Neuronal stem cell (in vitro differentiated cells): ENCODE measurements around the gene KLK14.

Experiments used
- DNase-seq: peaks from one replicate; pipeline ENCODE4 v3.0.0-alpha.2; 2013; ENCODE audit warnings: low spot score
- H2AFZ ChIP-seq: one replicate; pipeline ENCODE4 v1.6.1; 2013; ENCODE audit warnings: mild to moderate bottlenecking, low read length, inconsistent platforms
- H2AK5ac ChIP-seq: 2 replicates; pipeline ENCODE4 v1.6.1; 2013; ENCODE audit warnings: low read depth, mild to moderate bottlenecking, inconsistent platforms, low read length, moderate library complexity, mixed read lengths
- H2BK120ac ChIP-seq: 2 replicates; pipeline ENCODE4 v1.6.1; 2013; ENCODE audit warnings: low read depth, mild to moderate bottlenecking, inconsistent platforms, low read length, moderate library complexity, mixed read lengths
- H2BK12ac ChIP-seq: one replicate; pipeline ENCODE4 v1.6.1; 2013; ENCODE audit warnings: low read length, inconsistent platforms
- H2BK15ac ChIP-seq: 2 replicates; pipeline ENCODE4 v1.6.1; 2013; ENCODE audit warnings: mild to moderate bottlenecking, low read length, inconsistent platforms, mixed read lengths
- H2BK5ac ChIP-seq: one replicate; pipeline ENCODE4 v1.6.1; 2013; ENCODE audit warnings: inconsistent platforms, mild to moderate bottlenecking, low read length, moderate library complexity
- H3K14ac ChIP-seq: one replicate; pipeline ENCODE4 v1.6.1; 2013; ENCODE audit warnings: low read length, inconsistent platforms
- H3K18ac ChIP-seq: 2 replicates; pipeline ENCODE4 v1.6.1; 2013; ENCODE audit warnings: low read length, inconsistent platforms
- H3K23ac ChIP-seq: 2 replicates; pipeline ENCODE4 v1.6.1; 2013; ENCODE audit warnings: low read depth, mild to moderate bottlenecking, mixed read lengths, low read length, inconsistent platforms; ENCODE audit not compliant: poor library complexity
- H3K27ac ChIP-seq: replicated peaks from 3 replicates; pipeline ENCODE4 v1.5.1; 2013; ENCODE audit warnings: low read length, inconsistent platforms
- H3K27me3 ChIP-seq, 3 experiments: 2 replicates each; pipeline ENCODE4 v1.6.1; 2013; ENCODE audit warnings: low read length in 3 of 3, mild to moderate bottlenecking in 2 of 3, inconsistent platforms in 1 of 3, low read depth in 1 of 3, mixed read lengths in 1 of 3, moderate library complexity in 1 of 3; ENCODE audit not compliant: control insufficient read depth in 3 of 3, insufficient read depth in 3 of 3
- H3K36me3 ChIP-seq, 2 donors: replicated peaks in 1 of 2; 2 replicates each; pipeline ENCODE4 v1.6.1; 2013; ENCODE audit warnings: low read length in 2 of 2; ENCODE audit not compliant: control insufficient read depth in 2 of 2, insufficient read depth in 2 of 2
- H3K4ac ChIP-seq: 2 replicates; pipeline ENCODE4 v1.6.1; 2013; ENCODE audit warnings: inconsistent platforms, mild to moderate bottlenecking, low read length, moderate library complexity
- H3K4me1 ChIP-seq, 2 donors: 1 replicate in 1 of 2; 2 replicates in 1 of 2; pipeline ENCODE4 v1.6.1; 2013; ENCODE audit warnings: low read length in 2 of 2, low read depth in 1 of 2; ENCODE audit not compliant: control insufficient read depth in 2 of 2, insufficient read depth in 1 of 2
- H3K4me2 ChIP-seq: one replicate; pipeline ENCODE4 v1.6.1; 2013; ENCODE audit warnings: mild to moderate bottlenecking, low read length, inconsistent platforms; ENCODE audit not compliant: insufficient read depth, poor library complexity, severe bottlenecking
- H3K4me3 ChIP-seq, 2 donors: 2 replicates each; pipeline ENCODE4 v1.5.1; 2013; ENCODE audit warnings: low read length in 2 of 2, mild to moderate bottlenecking in 2 of 2, inconsistent platforms in 1 of 2, moderate library complexity in 1 of 2
- H3K79me1 ChIP-seq: one replicate; pipeline ENCODE4 v1.6.1; 2013; ENCODE audit warnings: low read depth, mild to moderate bottlenecking, inconsistent platforms, low read length, moderate library complexity
- H3K9ac ChIP-seq: one replicate; pipeline ENCODE4 v1.6.1; 2013; ENCODE audit warnings: mild to moderate bottlenecking, low read depth, low read length, inconsistent platforms; ENCODE audit not compliant: poor library complexity
- H3K9me3 ChIP-seq, 2 donors: replicated peaks in 1 of 2; 2 replicates each; pipeline versions ENCODE3 to v1.6.1; 2013; ENCODE audit warnings: low read length in 2 of 2, mild to moderate bottlenecking in 2 of 2, inconsistent platforms in 1 of 2, low read depth in 1 of 2, mixed read lengths in 1 of 2, moderate library complexity in 1 of 2; ENCODE audit not compliant: control insufficient read depth in 2 of 2, insufficient read depth in 1 of 2
- H4K8ac ChIP-seq: one replicate; pipeline ENCODE4 v1.6.1; 2013; ENCODE audit warnings: low read depth, mild to moderate bottlenecking, inconsistent platforms, low read length, moderate library complexity
- H4K91ac ChIP-seq: one replicate; pipeline ENCODE4 v1.6.1; 2013; ENCODE audit warnings: low read length, low read depth, mild to moderate bottlenecking, inconsistent platforms; ENCODE audit not compliant: poor library complexity
- WGBS, 2 donors: extraction: QIAGEN DNeasy Blood & Tissue Kit; methylation state at CpG; one replicate each; pipeline ENCODE4 v1.1.7; 2013; ENCODE audit warnings: missing lambda C conversion rate in 2 of 2, mixed read lengths in 1 of 2; ENCODE audit not compliant: insufficient read length in 2 of 2, insufficient replicate concordance in 1 of 2; ENCODE audit errors: extremely low coverage in 2 of 2; 5-methylcytosine and 5-hydroxymethylcytosine counted together

KLK14 gene

DNA sequence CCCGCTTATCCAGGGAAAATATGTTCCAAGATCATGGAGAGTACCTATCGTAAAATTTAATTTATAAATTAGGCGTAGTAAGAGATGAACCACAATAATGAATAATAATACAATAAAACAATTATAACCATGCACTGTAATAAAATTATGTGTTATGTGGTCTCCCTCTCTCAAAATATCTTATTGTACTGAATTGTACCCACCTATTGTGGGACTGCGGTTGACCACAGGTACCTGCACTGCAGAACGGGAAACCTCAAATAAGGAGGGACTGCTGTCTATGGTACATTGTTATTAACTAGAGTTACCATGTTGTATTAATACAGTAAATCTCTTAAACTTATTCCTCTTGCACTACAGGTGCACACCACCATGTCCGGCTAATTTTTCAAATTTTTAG lies 42.5 kb downstream of the KLK14 start:
- Histone ChIP-seq H4K8ac (no peak overlapping the region), H2BK120ac (no peak overlapping the region), H4K91ac (no peak overlapping the region), H2AK5ac (no peak overlapping the region), H3K27ac (no peak overlapping the region), H3K14ac (no peak overlapping the region), H3K4me3 (no peak overlapping the region), H2BK15ac (no peak overlapping the region), H2AFZ (no peak overlapping the region), H3K4ac (no peak overlapping the region), H3K79me1 (no peaks in the 10 kb centered on the region), H3K23ac (no peak overlapping the region), H3K9ac (no peak overlapping the region), H3K18ac (no peak overlapping the region), H3K27me3 (no peaks in the 10 kb centered on the region), H3K9me3 (no peaks in the 10 kb centered on the region), H3K4me1 (no peaks in the 10 kb centered on the region), H2BK12ac (no peak overlapping the region), H3K36me3 (no peaks in the 10 kb centered on the region), H3K4me2 (no peak overlapping the region), H2BK5ac (no peak overlapping the region)
- no peak for DNase-seq
- no CpG with 5 or more reads among the region's 6 CpGs for WGBS, 2 donors

DNA sequence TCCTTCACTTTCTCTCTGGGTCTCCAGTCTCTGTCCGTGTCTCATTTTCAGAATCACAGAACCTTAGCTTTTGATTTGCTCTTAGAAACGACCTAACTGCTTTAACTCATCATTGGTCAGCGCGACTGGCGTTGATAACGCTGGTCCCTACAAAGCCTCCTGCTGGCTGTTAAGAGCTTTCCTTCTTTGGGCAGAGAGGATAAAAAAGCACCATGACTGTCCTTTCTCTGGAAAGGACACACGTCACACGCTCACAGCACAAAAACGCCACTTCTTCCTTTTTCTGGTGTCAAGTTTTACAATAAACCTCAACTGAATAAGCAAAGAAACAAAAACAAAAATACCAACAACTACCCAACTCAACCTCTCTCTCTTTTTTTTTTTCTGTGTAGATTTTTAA lies 46.2 kb downstream of the KLK14 start:
- Histone ChIP-seq H2BK12ac (no peak overlapping the region), H3K27me3 (no peaks in the 10 kb centered on the region), H3K4me1 (no peaks in the 10 kb centered on the region), H3K9me3 (no peaks in the 10 kb centered on the region), H2BK120ac (no peak overlapping the region), H2BK5ac (no peak overlapping the region), H3K18ac (no peak overlapping the region), H4K8ac (no peak overlapping the region), H3K27ac (no peak overlapping the region), H3K4me3 (no peak overlapping the region), H3K36me3 (no peaks in the 10 kb centered on the region), H3K79me1 (no peaks in the 10 kb centered on the region), H4K91ac (no peak overlapping the region), H3K23ac (no peak overlapping the region), H2BK15ac (no peak overlapping the region), H3K4me2 (no peak overlapping the region), H3K9ac (no peak overlapping the region), H2AFZ (peak overlapping the region; percentile 29), H2AK5ac (no peak overlapping the region), H3K4ac (no peak overlapping the region), H3K14ac (no peak overlapping the region)
- no CpG with 5 or more reads among the region's 9 CpGs for WGBS, 2 donors
- DNase-seq, result no peak

DNA sequence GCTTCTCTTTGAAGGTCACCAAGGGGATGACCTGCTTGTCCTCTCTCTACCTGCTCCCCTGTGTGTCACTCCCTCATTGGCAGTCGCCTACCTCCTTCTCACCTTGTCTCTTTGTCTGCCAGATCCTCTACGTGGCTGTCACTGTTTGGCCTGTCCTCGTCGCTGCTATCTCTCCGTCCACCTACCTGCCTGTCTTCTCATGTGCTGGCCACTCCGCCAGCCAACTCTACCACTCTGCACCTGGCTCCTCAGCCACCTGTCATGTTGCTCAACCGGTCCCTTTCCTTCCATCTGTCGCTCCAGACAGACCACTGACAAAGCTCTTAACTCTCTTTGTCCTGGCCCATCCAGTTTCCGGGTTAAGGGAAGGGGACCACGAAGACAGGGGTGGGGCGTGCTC lies 48.0 kb downstream of the KLK14 start, which contains the start of gene KLK12:
TSS of gene KLK12 (minus strand) at position 299 of the 400 bp plus-strand sequence. CDS start 381 bp downstream, outside the sequence.
- peak within 1 kb of the TSS; percentile 64 for H3K18ac ChIP-seq
- H2AFZ ChIP-seq, result no peak within 1 kb of the TSS
- H4K8ac ChIP-seq, result no peak within 1 kb of the TSS
- H2BK5ac ChIP-seq, result no peak within 1 kb of the TSS
- H3K79me1 ChIP-seq, result no peaks in the 10 kb centered on the region
- no peak for DNase-seq
- peaks cover 0 to 2% of the 10 kb centered on the region in 2 donors for H3K9me3 ChIP-seq
- H3K4me3 ChIP-seq, result no peak within 1 kb of the TSS
- peak within 1 kb of the TSS; percentile 37 for H3K9ac ChIP-seq
- H2BK120ac ChIP-seq, result no peak within 1 kb of the TSS
- H2BK12ac ChIP-seq, result peak within 1 kb of the TSS; percentile 89
- H3K14ac ChIP-seq, result peak within 1 kb of the TSS; percentile 1
- no peaks in the 10 kb centered on the region for H3K27me3 ChIP-seq
- H3K27ac ChIP-seq, result no peak within 1 kb of the TSS
- WGBS, 2 donors, result no CpG with 5 or more reads among the region's 11 CpGs
- no peak within 1 kb of the TSS for H2BK15ac ChIP-seq
- H3K4ac ChIP-seq, result no peak within 1 kb of the TSS
- no peaks in the 10 kb centered on the region for H3K4me1 ChIP-seq
- no peak within 1 kb of the TSS for H3K4me2 ChIP-seq
- no peak within 1 kb of the TSS for H3K23ac ChIP-seq
- H4K91ac ChIP-seq, result no peak within 1 kb of the TSS
- H2AK5ac ChIP-seq, result peak within 1 kb of the TSS; percentile 56
- no peaks in the 10 kb centered on the region for H3K36me3 ChIP-seq

DNA sequence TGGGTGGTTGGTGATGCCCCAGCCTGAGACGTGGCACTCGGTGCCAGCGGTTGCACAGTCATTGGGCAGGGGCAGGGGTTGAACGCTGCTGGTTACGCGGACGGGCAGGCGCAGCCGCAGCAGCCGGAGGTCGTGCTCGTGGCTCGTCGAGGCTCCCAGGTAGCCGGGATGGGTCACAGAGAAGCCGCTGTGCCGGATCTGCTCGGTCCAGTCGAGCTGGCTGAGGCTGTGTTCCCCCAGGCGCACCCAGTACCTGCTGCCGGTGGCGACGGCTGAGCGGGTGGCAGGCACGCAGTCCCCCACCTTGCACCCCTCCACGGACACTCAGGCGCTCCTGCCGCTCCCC lies 50.8 kb downstream of the KLK14 start:
- Histone ChIP-seq H2AK5ac (no peak overlapping the region), H2BK15ac (no peak overlapping the region), H3K9me3 (peaks cover 0 to 2% of the 10 kb centered on the region in 2 donors), H3K4me3 (no peak overlapping the region), H2BK120ac (no peak overlapping the region), H3K4ac (no peak overlapping the region), H3K4me2 (no peak overlapping the region), H3K27ac (no peak overlapping the region), H3K14ac (peak overlapping the region; percentile 86), H3K9ac (peak overlapping the region; percentile 4), H3K23ac (peak overlapping the region; percentile 94), H3K27me3 (peaks cover 0 to 11% (median 0%) of the 10 kb centered on the region in 3 experiments), H2AFZ (no peak overlapping the region), H3K79me1 (no peaks in the 10 kb centered on the region), H3K18ac (peak overlapping the region; percentile 62), H2BK5ac (no peak overlapping the region), H2BK12ac (peak overlapping the region; percentile 67), H3K36me3 (no peaks in the 10 kb centered on the region), H4K8ac (no peak overlapping the region), H3K4me1 (peaks cover 0 to 2% of the 10 kb centered on the region in 2 donors), H4K91ac (no peak overlapping the region)
- no peak for DNase-seq
- no CpG with 5 or more reads among the region's 28 CpGs for WGBS, 2 donors
